K562 (cell line): ENCODE measurements around the gene UBE2M. TPM values are rescaled to one million over a fixed set of nuclear protein-coding genes. Genes with fewer than 3 reads are reported as not detected.

Experiments used
- CBX1 ChIP-seq: sonication (generic); IDR thresholded peaks from 2 replicates; pipeline ENCODE4 v1.6.1; 2016; ENCODE audit warnings: antibody characterized with exemption, low read depth, mild to moderate bottlenecking
- CBX5 ChIP-seq: IDR thresholded peaks from 2 replicates; pipeline ENCODE4 v1.6.1; 2014; ENCODE audit warnings: low read depth, borderline replicate concordance
- ELF4 ChIP-seq: fragments of 450-650 bp; formaldehyde crosslinking; IDR thresholded peaks from 2 replicates; pipeline ENCODE4 v1.4.0; 2022; ENCODE audit warnings: missing genetic modification characterization
- HEY1 ChIP-seq: fragments of 250-450 bp; sonication (Bioruptor Pico); IDR thresholded peaks from 2 replicates; pipeline ENCODE4 v1.5.0; 2020; ENCODE audit warnings: mild to moderate bottlenecking, moderate library complexity, borderline replicate concordance
- KDM5B ChIP-seq: fragments of 200-600 bp; sonication (generic); IDR thresholded peaks from 2 replicates; pipeline ENCODE4 v1.6.1; 2012; ENCODE audit warnings: low read depth, mild to moderate bottlenecking, moderate library complexity, low read length, control low read depth, inconsistent platforms; ENCODE audit not compliant: insufficient replicate concordance
- LEF1 ChIP-seq: fragments of 450-650 bp; IDR thresholded peaks from 2 replicates; pipeline ENCODE4 v1.6.1; 2016; ENCODE audit warnings: mild to moderate bottlenecking
- MIER1 ChIP-seq: fragments of 450-650 bp; IDR thresholded peaks from 2 replicates; pipeline ENCODE4 v1.6.1; 2016; ENCODE audit warnings: antibody characterized with exemption, mild to moderate bottlenecking, low read depth
- NFIX ChIP-seq: fragments of 250-450 bp; sonication (Bioruptor Pico); IDR thresholded peaks from 2 replicates; pipeline ENCODE4 v1.4.0; 2020; ENCODE audit warnings: low read depth, mild to moderate bottlenecking, moderate library complexity
- OTX1 ChIP-seq: fragments of 450-650 bp; formaldehyde crosslinking; IDR thresholded peaks from 2 replicates; pipeline ENCODE4 v1.4.0; 2022; ENCODE audit warnings: mild to moderate bottlenecking
- PTTG1 ChIP-seq: fragments of 450-650 bp; IDR thresholded peaks from 2 replicates; pipeline ENCODE4 v1.6.1; 2016; ENCODE audit warnings: low read depth, mild to moderate bottlenecking, missing genetic modification characterization, missing compliant biosample characterization
- RB1 ChIP-seq: fragments of 450-650 bp; IDR thresholded peaks from 2 replicates; pipeline ENCODE4 v1.6.1; 2017; ENCODE audit warnings: low read depth, mild to moderate bottlenecking
- SP2 ChIP-seq: IDR thresholded peaks from 2 replicates; pipeline ENCODE4 v1.6.1; 2011; ENCODE audit warnings: mild to moderate bottlenecking, low read depth, low read length, moderate library complexity; ENCODE audit not compliant: poor library complexity, severe bottlenecking; ENCODE audit errors: extremely low read depth
- TBP ChIP-seq: optimal IDR thresholded peaks from 2 replicates; pipeline ENCODE3; 2011; ENCODE audit warnings: low read depth, low read length, improper control_type of control experiment
- ZKSCAN3 ChIP-seq: fragments of 250-450 bp; sonication (Bioruptor Pico); IDR thresholded peaks from 2 replicates; pipeline ENCODE4 v1.4.0; 2020
- ZNF140 ChIP-seq: fragments of 250-450 bp; sonication (Bioruptor Pico); IDR thresholded peaks from 2 replicates; pipeline ENCODE4 v1.8.0; 2021; ENCODE audit warnings: moderate library complexity, mild to moderate bottlenecking, inconsistent platforms
- ZNF146 ChIP-seq: IDR thresholded peaks from one replicate; pipeline ENCODE4 v1.6.1; 2018; ENCODE audit warnings: missing compliant biosample characterization; ENCODE audit not compliant: unreplicated experiment
- ZNF785 ChIP-seq: fragments of 250-450 bp; sonication (Bioruptor Pico); IDR thresholded peaks from 2 replicates; pipeline ENCODE4 v1.4.0; 2020; ENCODE audit warnings: mild to moderate bottlenecking
- ZNF830 ChIP-seq: fragments of 250-450 bp; sonication (Bioruptor Pico); IDR thresholded peaks from 2 replicates; pipeline ENCODE4 v1.5.0; 2021; ENCODE audit warnings: mild to moderate bottlenecking
- polyA plus RNA-seq, 8 experiments: library from polyadenylated mRNA; depleted of rRNA in 4 of 8; stranded (reverse) in 5 of 8; unstranded in 3 of 8; fragments of >200 nt; fragmentation: Nextera tagmentation in 2 of 8; fragmentation: Illumina TruSeq in 1 of 8; extraction: Ambion mirVana in 2 of 8; extraction: Trizol in 1 of 8; gene quantifications; 2 replicates each; pipeline versions ENCODE4 v1.2.1 to v1.2.3, GENCODE V29; 2011 to 2014; ENCODE audit warnings: inconsistent platforms in 1 of 8, missing spikeins in 1 of 8
- total RNA-seq, 7 experiments: library from RNA; depleted of rRNA in 6 of 7; stranded (reverse); fragments of >200 nt in 6 of 7; fragmentation: Illumina TruSeq in 2 of 7; extraction: Trizol in 2 of 7; gene quantifications; 2 replicates each; pipeline versions ENCODE4 v1.2.1 to v1.2.3, GENCODE V29; 2011 to 2021; ENCODE audit warnings: low replicate concordance in 1 of 7
- TF ChIP-seq, protein P1 (sequence below): sonication (generic); formaldehyde crosslinking; IDR thresholded peaks from 2 replicates; pipeline ENCODE4 v1.8.0; 2023; ENCODE audit warnings: mild to moderate bottlenecking, missing genetic modification reagents
- TF ChIP-seq, protein P2 (sequence below): sonication (generic); formaldehyde crosslinking; IDR thresholded peaks from 2 replicates; pipeline ENCODE4 v1.8.1; 2022; ENCODE audit warnings: missing genetic modification reagents
- TF ChIP-seq, protein P3 (sequence below): IDR thresholded peaks from 3 replicates; pipeline ENCODE4 v1.6.1; 2011; ENCODE audit warnings: borderline replicate concordance, mild to moderate bottlenecking, moderate library complexity; ENCODE audit not compliant: insufficient read length; ENCODE audit errors: extremely low read depth

Gene UBE2M
- total and polyA plus RNA-seq, 9 of the 15 experiments (the other 6 are each of a cell fraction or from before 2014, with no cell fraction given): 0.92 to 163 (median 85.7) TPM

DNA sequence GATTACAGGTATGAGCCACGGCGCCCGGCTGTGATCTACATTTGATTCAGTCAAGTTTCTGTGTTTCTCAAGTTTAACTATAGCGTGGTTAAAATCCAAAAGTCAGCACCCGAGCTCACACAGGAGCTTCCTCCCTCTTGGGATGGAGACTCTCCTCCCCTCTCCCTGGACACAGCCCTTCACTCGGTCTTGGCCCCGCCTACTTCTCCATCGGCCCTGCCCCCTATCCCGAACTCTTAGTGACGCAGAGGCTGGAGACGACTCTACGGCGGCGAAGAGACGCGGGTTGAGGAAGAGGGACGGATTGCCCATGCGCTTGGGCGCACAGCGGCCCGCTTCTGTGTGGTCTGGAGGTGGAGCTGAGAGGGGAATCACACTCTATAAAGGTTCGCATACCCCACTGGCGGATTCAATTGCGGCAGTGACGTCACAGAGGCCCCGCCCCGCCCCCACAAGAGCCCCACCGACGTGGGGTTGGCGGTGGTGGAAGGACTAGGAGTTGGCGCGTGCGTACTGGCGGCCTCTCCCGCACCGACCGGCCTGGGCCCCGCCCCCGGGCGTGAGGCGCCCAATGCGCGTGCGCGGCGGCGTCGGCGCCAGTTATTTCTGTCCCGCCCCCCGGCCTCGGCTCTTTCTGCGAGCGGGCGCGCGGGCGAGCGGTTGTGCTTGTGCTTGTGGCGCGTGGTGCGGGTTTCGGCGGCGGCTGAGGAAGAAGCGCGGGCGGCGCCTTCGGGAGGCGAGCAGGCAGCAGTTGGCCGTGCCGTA, 14.4 kb downstream of the UBE2M start, which contains the start of gene TRIM28 (continued):
- TF ChIP-seq, protein P1, sequence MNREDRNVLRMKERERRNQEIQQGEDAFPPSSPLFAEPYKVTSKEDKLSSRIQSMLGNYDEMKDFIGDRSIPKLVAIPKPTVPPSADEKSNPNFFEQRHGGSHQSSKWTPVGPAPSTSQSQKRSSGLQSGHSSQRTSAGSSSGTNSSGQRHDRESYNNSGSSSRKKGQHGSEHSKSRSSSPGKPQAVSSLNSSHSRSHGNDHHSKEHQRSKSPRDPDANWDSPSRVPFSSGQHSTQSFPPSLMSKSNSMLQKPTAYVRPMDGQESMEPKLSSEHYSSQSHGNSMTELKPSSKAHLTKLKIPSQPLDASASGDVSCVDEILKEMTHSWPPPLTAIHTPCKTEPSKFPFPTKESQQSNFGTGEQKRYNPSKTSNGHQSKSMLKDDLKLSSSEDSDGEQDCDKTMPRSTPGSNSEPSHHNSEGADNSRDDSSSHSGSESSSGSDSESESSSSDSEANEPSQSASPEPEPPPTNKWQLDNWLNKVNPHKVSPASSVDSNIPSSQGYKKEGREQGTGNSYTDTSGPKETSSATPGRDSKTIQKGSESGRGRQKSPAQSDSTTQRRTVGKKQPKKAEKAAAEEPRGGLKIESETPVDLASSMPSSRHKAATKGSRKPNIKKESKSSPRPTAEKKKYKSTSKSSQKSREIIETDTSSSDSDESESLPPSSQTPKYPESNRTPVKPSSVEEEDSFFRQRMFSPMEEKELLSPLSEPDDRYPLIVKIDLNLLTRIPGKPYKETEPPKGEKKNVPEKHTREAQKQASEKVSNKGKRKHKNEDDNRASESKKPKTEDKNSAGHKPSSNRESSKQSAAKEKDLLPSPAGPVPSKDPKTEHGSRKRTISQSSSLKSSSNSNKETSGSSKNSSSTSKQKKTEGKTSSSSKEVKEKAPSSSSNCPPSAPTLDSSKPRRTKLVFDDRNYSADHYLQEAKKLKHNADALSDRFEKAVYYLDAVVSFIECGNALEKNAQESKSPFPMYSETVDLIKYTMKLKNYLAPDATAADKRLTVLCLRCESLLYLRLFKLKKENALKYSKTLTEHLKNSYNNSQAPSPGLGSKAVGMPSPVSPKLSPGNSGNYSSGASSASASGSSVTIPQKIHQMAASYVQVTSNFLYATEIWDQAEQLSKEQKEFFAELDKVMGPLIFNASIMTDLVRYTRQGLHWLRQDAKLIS (CRISPR knock-in tag): peak; percentile 86
- TF ChIP-seq SP2: no peak
- TF ChIP-seq ZNF830: no peak
- no peak for TF ChIP-seq PTTG1 (tag)
- TF ChIP-seq LEF1: no peak
- TF ChIP-seq ZKSCAN3 (CRISPR knock-in tag): no peak
- TF ChIP-seq ZNF140: no peak
- TF ChIP-seq CBX5: no peak
- peak; percentile 92 for TF ChIP-seq KDM5B
- TF ChIP-seq MIER1: no peak
- no peak for TF ChIP-seq HEY1 (CRISPR knock-in tag)
- TF ChIP-seq TBP: peak; percentile 98
- no peak for TF ChIP-seq NFIX (CRISPR knock-in tag)
- TF ChIP-seq, protein P2, sequence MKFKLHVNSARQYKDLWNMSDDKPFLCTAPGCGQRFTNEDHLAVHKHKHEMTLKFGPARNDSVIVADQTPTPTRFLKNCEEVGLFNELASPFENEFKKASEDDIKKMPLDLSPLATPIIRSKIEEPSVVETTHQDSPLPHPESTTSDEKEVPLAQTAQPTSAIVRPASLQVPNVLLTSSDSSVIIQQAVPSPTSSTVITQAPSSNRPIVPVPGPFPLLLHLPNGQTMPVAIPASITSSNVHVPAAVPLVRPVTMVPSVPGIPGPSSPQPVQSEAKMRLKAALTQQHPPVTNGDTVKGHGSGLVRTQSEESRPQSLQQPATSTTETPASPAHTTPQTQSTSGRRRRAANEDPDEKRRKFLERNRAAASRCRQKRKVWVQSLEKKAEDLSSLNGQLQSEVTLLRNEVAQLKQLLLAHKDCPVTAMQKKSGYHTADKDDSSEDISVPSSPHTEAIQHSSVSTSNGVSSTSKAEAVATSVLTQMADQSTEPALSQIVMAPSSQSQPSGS: no peak
- no peak for TF ChIP-seq ZNF785 (CRISPR knock-in tag)
- TF ChIP-seq, protein P3, sequence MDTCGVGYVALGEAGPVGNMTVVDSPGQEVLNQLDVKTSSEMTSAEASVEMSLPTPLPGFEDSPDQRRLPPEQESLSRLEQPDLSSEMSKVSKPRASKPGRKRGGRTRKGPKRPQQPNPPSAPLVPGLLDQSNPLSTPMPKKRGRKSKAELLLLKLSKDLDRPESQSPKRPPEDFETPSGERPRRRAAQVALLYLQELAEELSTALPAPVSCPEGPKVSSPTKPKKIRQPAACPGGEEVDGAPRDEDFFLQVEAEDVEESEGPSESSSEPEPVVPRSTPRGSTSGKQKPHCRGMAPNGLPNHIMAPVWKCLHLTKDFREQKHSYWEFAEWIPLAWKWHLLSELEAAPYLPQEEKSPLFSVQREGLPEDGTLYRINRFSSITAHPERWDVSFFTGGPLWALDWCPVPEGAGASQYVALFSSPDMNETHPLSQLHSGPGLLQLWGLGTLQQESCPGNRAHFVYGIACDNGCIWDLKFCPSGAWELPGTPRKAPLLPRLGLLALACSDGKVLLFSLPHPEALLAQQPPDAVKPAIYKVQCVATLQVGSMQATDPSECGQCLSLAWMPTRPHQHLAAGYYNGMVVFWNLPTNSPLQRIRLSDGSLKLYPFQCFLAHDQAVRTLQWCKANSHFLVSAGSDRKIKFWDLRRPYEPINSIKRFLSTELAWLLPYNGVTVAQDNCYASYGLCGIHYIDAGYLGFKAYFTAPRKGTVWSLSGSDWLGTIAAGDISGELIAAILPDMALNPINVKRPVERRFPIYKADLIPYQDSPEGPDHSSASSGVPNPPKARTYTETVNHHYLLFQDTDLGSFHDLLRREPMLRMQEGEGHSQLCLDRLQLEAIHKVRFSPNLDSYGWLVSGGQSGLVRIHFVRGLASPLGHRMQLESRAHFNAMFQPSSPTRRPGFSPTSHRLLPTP: no peak
- no peak for TF ChIP-seq ZNF146 (CRISPR knock-in tag)
- TF ChIP-seq ELF4 (CRISPR knock-in tag): no peak
- TF ChIP-seq OTX1 (CRISPR knock-in tag): no peak
- peak; percentile 95; the same call in 1 of the 2 replicates for TF ChIP-seq CBX1
- TF ChIP-seq RB1: peak; percentile 97
